BLaER1 treated with 17β-estradiol and CSF1 and Interleukin-3, amounts not matched to agents 10 nM and 100 nM (cell line): ENCODE measurements around the gene CRYBG1.

Experiments used
- H3K27ac ChIP-seq, 11 experiments: shearing (Covaris generic); formaldehyde crosslinking; 2 replicates each; pipeline ENCODE4 v1.8.1; 2022
- H3K27me3 ChIP-seq, 11 experiments: shearing (Covaris generic); formaldehyde crosslinking; 2 replicates each; pipeline ENCODE4 v1.8.1; 2022
- H3K36me3 ChIP-seq, 11 experiments: shearing (Covaris generic); formaldehyde crosslinking; 2 replicates each; pipeline ENCODE4 v1.8.1; 2022
- H3K4me1 ChIP-seq, 10 experiments: shearing (Covaris generic); formaldehyde crosslinking; 2 replicates each; pipeline ENCODE4 v1.8.1; 2022
- H3K4me2 ChIP-seq, 11 experiments: shearing (Covaris generic); formaldehyde crosslinking; 2 replicates each; pipeline ENCODE4 v1.8.1; 2022
- H3K4me3 ChIP-seq, 10 experiments: shearing (Covaris generic); formaldehyde crosslinking; 2 replicates each; pipeline ENCODE4 v1.8.1; 2022
- H3K9ac ChIP-seq, 11 experiments: shearing (Covaris generic); formaldehyde crosslinking; 2 replicates each; pipeline ENCODE4 v1.8.1; 2022
- H3K9me3 ChIP-seq, 11 experiments: shearing (Covaris generic); formaldehyde crosslinking; replicated peaks in 1 of 11; 2 replicates each; pipeline ENCODE4 v1.8.1; 2022
- H4K20me1 ChIP-seq, 11 experiments: shearing (Covaris generic); formaldehyde crosslinking; 2 replicates each; pipeline ENCODE4 v1.8.1; 2022
- Cebpa-rat ChIP-seq, 11 experiments: shearing (Covaris generic); IDR thresholded peaks; 2 replicates each; pipeline ENCODE4 v1.8.1; 2022

Gene CRYBG1

GRCh38 chr6:106369739-106370138 is 9.2 kb downstream of the CRYBG1 start:
- Histone ChIP-seq H3K4me3 (no peak overlapping the region), H3K4me1 (no peaks in the 10 kb centered on the region), H3K4me2 (no peak overlapping the region), H4K20me1 (no peaks in the 10 kb centered on the region), H3K27me3 (no peaks in the 10 kb centered on the region), H3K9ac (no peak overlapping the region), H3K9me3 (no peaks in the 10 kb centered on the region), H3K27ac (no peak overlapping the region), H3K36me3 (no peaks in the 10 kb centered on the region)
- TF ChIP-seq Cebpa-rat (IDR thresholded peaks at IDR 0.05) = no peak

DNA sequence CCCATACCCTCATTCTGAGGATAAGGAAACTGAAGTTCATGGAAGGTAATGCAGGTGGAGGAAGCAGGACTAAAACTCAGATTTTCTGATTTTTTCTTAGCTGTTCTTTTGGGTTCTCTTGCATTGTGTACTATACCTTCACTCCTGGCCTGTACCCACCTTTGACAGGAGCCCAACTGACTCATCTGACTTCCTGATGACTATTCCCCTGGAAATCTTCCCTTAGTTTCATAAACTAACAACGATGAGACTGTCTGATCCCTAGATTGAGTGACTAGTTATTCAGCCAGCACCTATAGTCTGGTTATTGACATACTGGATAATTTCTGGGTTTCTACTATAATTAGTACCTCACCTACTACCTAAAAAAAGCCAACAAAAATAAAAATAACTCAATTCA is 10.1 kb downstream of the CRYBG1 start:
- Histone ChIP-seq H3K27ac (no peak overlapping the region), H4K20me1 (no peaks in the 10 kb centered on the region), H3K4me1 (no peaks in the 10 kb centered on the region), H3K9ac (no peak overlapping the region), H3K4me2 (no peak overlapping the region), H3K4me3 (no peak overlapping the region), H3K27me3 (no peaks in the 10 kb centered on the region), H3K9me3 (no peaks in the 10 kb centered on the region), H3K36me3 (no peaks in the 10 kb centered on the region)
- no peak for TF ChIP-seq Cebpa-rat (IDR thresholded peaks at IDR 0.05)

GRCh38 chr6:106372838-106373501 is 12.5 kb downstream of the CRYBG1 start:
- H3K9ac ChIP-seq = no peak overlapping the region
- TF ChIP-seq Cebpa-rat (IDR thresholded peaks at IDR 0.05) = no peak
- H3K4me2 ChIP-seq = no peak overlapping the region
- no peaks in the 10 kb centered on the region for H3K4me1 ChIP-seq
- no peaks in the 10 kb centered on the region for H3K27me3 ChIP-seq
- H3K36me3 ChIP-seq = no peaks in the 10 kb centered on the region
- H3K4me3 ChIP-seq = no peak overlapping the region
- no peaks in the 10 kb centered on the region for H4K20me1 ChIP-seq
- H3K9me3 ChIP-seq = no peaks in the 10 kb centered on the region
- no peak overlapping the region for H3K27ac ChIP-seq

DNA sequence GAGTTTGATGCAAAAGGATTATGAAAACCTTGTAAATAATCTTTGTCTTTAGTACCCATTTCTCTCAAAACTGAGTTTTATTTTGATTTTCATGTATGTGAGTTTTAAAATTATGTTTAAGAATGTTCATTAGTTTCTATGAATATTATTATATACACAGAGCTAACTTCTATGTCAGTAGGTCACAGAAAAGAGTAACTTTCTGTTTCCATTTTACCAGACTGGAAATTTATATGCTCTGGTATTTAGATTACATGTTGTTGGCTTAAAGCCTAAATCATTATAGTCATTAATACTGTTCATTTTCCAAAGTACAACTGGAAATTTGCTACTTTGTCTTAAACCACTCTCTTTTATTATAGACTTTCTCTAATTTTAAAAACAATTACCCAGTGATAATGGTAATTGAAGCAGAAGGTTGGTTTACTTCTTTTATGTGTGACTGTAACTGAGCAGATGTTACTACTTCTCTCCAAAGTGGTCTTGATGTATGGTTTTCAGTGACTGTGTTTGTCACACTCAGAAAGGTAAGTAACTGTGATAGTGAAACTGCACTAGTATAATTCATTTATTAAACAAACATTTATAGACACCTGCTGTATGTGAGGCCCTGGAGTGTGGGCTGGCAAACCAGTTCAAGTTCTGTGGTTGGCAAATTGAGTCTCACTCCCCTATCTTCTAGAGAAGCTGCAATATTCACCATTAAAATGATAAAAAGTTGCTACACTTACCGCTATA is 13.2 kb downstream of the CRYBG1 start:
- H3K9me3 ChIP-seq = no peaks in the 10 kb centered on the region
- H3K4me1 ChIP-seq = no peaks in the 10 kb centered on the region
- H4K20me1 ChIP-seq = no peaks in the 10 kb centered on the region
- H3K36me3 ChIP-seq = no peaks in the 10 kb centered on the region
- no peak overlapping the region for H3K4me2 ChIP-seq
- H3K27me3 ChIP-seq = no peaks in the 10 kb centered on the region
- H3K4me3 ChIP-seq = no peak overlapping the region
- TF ChIP-seq Cebpa-rat (IDR thresholded peaks at IDR 0.05) = no peak
- no peak overlapping the region for H3K9ac ChIP-seq
- H3K27ac ChIP-seq = no peak overlapping the region

GRCh38 chr6:106377061-106377540 is 16.6 kb downstream of the CRYBG1 start:
- Histone ChIP-seq H3K4me2 (no peak overlapping the region; a peak in 1 of 22 replicates), H3K4me3 (no peak overlapping the region), H3K27ac (no peak overlapping the region), H3K27me3 (no peaks in the 10 kb centered on the region), H4K20me1 (no peaks in the 10 kb centered on the region), H3K4me1 (peaks cover 0 to 5% (median 0%) of the 10 kb centered on the region in 10 experiments; a peak in 1 of 20 replicates), H3K9ac (no peak overlapping the region), H3K9me3 (no peaks in the 10 kb centered on the region), H3K36me3 (no peaks in the 10 kb centered on the region)
- TF ChIP-seq Cebpa-rat (IDR thresholded peaks at IDR 0.05) = no peak

- Histone ChIP-seq H3K9ac (no peak overlapping the region), H3K4me2 (no peak overlapping the region), H3K4me3 (no peak overlapping the region), H3K27me3 (no peaks in the 10 kb centered on the region), H3K36me3 (no peaks in the 10 kb centered on the region), H3K27ac (no peak overlapping the region), H3K9me3 (no peaks in the 10 kb centered on the region), H3K4me1 (peaks cover 0 to 5% (median 0%) of the 10 kb centered on the region in 10 experiments; a peak in 1 of 20 replicates), H4K20me1 (no peaks in the 10 kb centered on the region)
- TF ChIP-seq Cebpa-rat (IDR thresholded peaks at IDR 0.05) = no peak
Measured at GRCh38 chr6:106379951-106380350, 19.4 kb downstream of the CRYBG1 start.

DNA sequence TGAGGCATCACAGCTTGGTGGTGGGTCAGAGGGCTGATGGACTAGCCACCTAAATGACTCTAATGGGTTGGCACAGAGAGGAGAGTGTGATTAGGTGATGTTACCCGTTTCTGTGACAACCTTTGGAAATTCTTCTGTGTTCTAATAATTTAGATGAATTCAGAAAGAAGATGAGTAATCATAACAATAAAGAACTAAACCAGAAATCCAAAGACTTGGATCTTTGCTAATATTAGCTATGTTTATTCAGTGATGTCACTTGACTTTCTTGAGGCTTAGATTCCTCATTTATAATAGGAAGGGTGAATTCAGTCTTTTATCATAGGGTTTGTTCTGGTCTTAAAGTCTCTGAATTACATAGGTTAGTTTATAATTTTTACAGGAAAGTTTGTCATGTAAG is 19.9 kb downstream of the CRYBG1 start:
- no peak for TF ChIP-seq Cebpa-rat (IDR thresholded peaks at IDR 0.05)
- Histone ChIP-seq H3K27ac (no peak overlapping the region), H3K36me3 (no peaks in the 10 kb centered on the region), H3K4me2 (no peak overlapping the region), H3K4me1 (peaks cover 0 to 5% (median 0%) of the 10 kb centered on the region in 10 experiments; a peak in 1 of 20 replicates), H3K9ac (no peak overlapping the region), H3K27me3 (no peaks in the 10 kb centered on the region), H3K4me3 (no peak overlapping the region), H4K20me1 (no peaks in the 10 kb centered on the region), H3K9me3 (no peaks in the 10 kb centered on the region)

DNA sequence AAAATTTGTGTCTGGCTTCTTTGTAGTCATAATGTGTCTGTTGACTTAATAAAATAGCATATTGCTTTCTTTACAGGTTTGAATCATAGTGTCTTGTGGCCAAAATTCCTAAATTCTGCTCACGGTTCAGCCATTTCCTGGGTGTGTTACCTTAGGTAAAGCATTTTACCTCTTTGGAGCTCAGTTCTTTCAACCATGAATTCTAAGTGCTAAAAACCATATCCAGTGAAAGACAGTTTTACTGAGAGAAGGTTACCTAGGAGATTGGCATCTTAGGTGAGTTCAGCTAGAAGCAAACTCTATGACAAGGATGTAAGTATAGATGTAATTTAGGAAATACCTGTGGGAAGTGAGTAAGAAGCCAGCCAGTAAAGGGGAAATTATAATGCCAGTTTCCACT is 20.7 kb downstream of the CRYBG1 start:
- no peak overlapping the region for H3K27ac ChIP-seq
- peaks cover 0 to 5% (median 0%) of the 10 kb centered on the region in 10 experiments; a peak in 1 of 20 replicates for H3K4me1 ChIP-seq
- H3K27me3 ChIP-seq = no peaks in the 10 kb centered on the region
- H3K9me3 ChIP-seq = no peaks in the 10 kb centered on the region
- no peaks in the 10 kb centered on the region for H3K36me3 ChIP-seq
- H3K4me2 ChIP-seq = no peak overlapping the region
- TF ChIP-seq Cebpa-rat (IDR thresholded peaks at IDR 0.05) = no peak
- H3K4me3 ChIP-seq = no peak overlapping the region
- no peak overlapping the region for H3K9ac ChIP-seq
- H4K20me1 ChIP-seq = no peaks in the 10 kb centered on the region

DNA sequence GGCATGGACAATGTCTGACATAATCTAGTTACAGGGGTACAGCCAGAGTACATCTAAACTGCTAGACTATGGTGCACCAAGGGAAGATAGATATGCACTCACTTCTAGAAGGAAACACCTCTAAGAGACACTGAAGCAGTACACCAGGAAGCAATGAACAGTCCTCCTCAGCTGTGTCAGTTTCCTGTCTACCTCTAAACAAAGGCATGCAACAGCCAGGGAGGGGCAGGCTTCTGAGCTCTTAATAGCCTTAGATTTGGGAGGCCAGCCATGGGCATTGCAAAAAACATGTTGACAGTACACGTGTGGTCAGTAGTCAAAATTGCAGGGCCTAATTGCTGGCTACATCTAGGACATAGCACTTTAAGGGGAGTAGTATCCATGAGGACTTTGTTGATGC is 21.4 kb downstream of the CRYBG1 start:
- H3K4me2 ChIP-seq = peak overlapping the region in 2 of 11 experiments; percentile 5 to 6; a peak in 1 of 22 replicates
- H3K36me3 ChIP-seq = no peaks in the 10 kb centered on the region
- H3K9ac ChIP-seq = no peak overlapping the region
- no peaks in the 10 kb centered on the region for H4K20me1 ChIP-seq
- H3K4me3 ChIP-seq = no peak overlapping the region
- no peaks in the 10 kb centered on the region for H3K27me3 ChIP-seq
- H3K9me3 ChIP-seq = peaks cover 0 to 6% (median 0%) of the 10 kb centered on the region in 11 experiments; a peak in 2 of 22 replicates
- H3K27ac ChIP-seq = no peak overlapping the region
- H3K4me1 ChIP-seq = peaks cover 0 to 5% (median 0%) of the 10 kb centered on the region in 10 experiments; a peak in 1 of 20 replicates
- TF ChIP-seq Cebpa-rat (IDR thresholded peaks at IDR 0.05) = no peak
